DMS53 (cell line): Measurements from ENCODE around the gene NFIB.

Experiments used
- DNase-seq: peaks from one replicate; lab custom pipeline; 2025; lab: John Stamatoyannopoulos, UW

Gene NFIB

GRCh38 chr9:14214065-14214684, 99.8 kb downstream of the NFIB start:
- no peak for DNase-seq

DNA sequence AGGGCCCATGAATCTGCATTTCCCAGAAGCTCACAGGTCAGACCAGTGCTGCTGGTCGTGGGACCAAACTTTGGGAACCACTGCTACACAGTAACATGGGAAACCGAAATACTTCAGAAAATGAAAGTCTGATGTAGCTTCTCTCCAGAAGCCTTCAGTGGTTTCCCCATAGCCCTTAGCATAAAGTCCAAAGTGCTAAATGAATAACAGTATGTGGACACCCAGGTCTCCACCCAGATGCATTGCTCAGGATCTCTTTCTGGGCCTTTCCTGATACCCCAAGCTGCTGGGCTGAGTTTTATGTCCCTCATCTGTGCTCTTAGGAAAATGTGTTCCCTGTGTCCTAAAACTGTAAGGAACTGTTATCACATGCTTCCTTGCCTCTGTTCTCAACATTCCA, 100.4 kb downstream of the NFIB start:
- DNase-seq = no peak

DNA sequence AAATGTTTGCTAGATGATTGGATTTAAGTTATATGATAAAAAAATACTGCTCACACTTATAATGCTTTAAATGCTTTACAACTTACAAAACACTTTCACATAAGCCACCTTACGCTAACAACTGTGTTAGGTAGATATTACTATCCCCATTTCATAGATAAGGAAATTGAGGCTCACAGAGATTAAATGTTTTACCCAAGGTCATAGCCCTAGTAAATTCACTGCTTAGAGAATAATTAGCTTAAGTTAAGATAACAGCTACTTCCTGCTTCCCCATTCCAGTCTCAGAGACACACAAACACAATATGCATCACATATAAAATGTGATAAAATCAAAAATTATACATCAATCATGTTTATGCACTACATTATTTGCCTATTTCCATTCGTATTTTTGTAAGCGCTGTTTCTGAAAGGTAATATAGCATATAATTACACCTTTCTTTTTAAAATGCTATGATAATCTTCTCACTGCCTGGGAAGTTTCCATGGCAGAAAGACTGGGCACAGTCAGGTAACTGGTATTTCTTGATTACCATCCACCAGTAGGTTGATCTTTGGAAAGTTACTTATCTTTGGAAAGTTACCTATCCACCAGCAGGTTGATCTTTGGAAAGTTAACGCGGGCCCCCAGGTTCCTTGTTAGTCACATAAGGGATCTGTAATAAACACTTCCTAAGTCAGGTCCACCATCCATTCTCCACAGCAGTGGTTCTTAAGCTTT, 101.1 kb downstream of the NFIB start:
- DNase-seq = no peak

DNA sequence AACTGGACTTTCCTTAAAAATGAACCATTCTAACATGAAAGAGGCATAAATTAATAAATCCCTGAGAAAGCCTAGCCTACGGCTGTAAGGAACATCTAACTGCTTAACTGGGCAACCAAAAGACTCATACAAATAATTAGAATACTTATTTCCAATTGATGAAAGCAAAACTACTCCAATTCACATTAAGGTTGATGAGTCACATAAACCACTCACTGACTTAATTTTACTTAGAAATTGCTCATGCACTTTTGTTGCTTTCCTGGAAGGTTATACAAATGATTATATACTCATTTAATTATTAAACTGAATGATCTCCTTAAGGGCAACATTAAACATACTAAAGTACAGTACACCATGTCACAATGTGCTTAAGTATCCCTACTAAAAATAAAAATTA, 101.9 kb downstream of the NFIB start:
- DNase-seq = no peak

- no peak for DNase-seq
These were observed 102.4 kb downstream of the NFIB start for GRCh38 chr9:14211564-14211963.

DNA sequence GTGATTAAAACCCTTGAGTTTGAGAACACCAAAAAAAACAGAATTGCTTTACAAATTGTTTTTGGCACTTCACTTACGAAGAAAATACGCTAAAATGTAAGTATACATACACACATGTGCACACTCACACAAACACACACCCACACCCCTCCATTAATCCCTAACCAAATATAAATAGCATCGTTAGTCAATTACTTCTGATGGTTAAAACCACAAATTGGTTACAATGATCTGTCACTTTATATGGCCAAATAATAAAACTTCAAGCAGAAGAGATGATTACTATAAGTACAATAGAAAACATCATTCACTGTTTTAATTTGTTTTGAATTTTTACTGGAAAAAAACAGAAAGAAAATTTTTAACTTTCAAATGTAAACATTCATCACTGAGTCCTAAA, 103.5 kb downstream of the NFIB start:
- no peak for DNase-seq

GRCh38 chr9:14209399-14210345, 104.3 kb downstream of the NFIB start:
- no peak for DNase-seq

GRCh38 chr9:14207352-14207995, 106.5 kb downstream of the NFIB start:
- no peak for DNase-seq

GRCh38 chr9:14205463-14205862, 108.5 kb downstream of the NFIB start:
- no peak for DNase-seq

GRCh38 chr9:14203356-14204056, 110.4 kb downstream of the NFIB start:
- no peak for DNase-seq

GRCh38 chr9:14198841-14199455, 115.0 kb downstream of the NFIB start:
- DNase-seq = no peak

GRCh38 chr9:14198047-14198840, 115.7 kb downstream of the NFIB start:
- DNase-seq = no peak

DNA sequence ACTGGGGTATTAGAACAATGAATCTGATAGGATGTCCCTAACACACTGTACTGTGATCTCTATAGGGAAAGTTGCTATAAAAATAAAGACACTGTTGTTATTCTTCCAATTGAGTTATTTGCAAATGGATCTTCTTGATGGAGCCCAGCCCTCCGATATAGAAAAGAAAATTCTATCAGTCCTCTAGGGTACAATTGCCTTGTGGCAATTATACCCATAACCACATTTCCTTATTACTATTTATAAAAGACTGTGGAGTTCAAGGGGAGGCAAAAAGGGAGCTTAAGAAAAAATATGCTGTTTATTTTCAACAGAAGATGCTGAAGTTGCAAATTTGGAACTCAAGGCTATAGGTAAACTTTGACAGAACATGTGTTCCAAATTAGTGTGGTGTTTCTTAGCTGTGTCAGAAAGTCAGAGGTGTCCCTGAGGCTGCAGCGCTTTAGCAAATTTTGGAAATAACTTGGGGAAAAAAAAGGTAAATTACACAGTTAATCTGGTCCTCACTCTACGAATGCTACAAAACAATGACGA, 116.5 kb downstream of the NFIB start:
- no peak for DNase-seq

- no peak for DNase-seq
These were observed 120.5 kb downstream of the NFIB start for GRCh38 chr9:14193328-14193990.

GRCh38 chr9:14192556-14192955, 121.4 kb downstream of the NFIB start:
- no peak for DNase-seq

- no peak for DNase-seq
These were observed 122.4 kb downstream of the NFIB start for GRCh38 chr9:14191512-14191911.

DNA sequence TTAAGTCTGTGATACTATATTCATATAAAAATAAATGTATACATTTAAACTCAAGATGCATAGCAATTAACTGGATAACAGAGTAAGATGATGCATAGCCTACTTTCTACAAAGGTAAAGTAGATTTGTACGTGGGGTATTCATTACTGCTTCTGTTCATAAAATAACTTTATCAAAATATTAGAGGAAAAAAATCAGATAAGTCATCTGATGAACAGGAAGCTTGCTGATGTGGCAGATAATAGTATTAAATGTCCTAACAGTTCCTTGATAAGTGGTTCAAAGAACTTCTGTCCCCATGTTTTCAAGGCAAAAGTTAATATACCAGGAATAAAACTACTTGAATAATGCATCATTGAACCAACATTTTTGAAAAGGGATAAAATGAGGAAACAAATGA, 123.7 kb downstream of the NFIB start:
- no peak for DNase-seq

GRCh38 chr9:14189578-14189977, 124.4 kb downstream of the NFIB start:
- no peak for DNase-seq

DNA sequence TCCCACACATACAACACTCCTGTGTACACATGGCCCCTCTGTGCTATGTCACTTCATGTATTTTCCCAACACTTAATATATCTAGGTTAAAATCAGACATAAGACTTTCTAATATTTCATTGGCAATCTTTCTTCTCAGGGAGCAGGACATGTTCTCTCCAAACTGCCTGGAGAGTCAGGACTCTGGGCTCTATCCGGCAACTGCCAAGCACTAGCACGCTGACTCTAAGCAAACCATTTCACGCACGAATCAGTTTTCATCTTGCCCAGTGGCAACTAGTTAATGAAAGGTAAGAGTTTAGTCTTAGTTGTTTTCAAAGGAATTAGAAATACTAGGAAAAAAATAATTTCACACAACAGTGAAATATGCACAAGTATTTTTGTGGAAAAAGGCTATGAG, 124.8 kb downstream of the NFIB start:
- no peak for DNase-seq

DNA sequence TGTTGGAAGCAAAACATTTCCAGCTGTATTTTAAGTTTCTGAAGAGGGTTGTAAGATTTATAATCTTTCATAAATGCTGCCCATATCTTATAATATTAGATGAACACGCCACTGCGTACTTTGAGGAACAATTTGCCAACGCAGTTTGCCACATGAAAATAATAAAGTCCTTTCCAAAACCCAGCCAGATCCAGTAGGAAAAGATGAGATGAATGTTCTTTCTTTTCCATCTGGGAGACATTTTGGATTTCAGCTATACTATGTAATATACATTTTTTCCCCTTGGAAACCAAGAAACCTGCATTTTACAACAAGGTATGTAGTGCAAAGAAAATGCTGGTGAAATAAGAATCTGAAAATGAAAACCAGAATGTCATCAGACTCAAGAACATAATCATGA, 125.4 kb downstream of the NFIB start:
- DNase-seq = no peak
